Lung (tissue), 12 donors: ENCODE data around the gene E2F7. TPM values are rescaled to one million over a fixed set of nuclear protein-coding genes. Genes with fewer than 3 reads are reported as not detected.

ENCODE experiments used
- ATAC-seq: fragments of 200-7000 bp; cut with Tn5 transposase; one replicate; pipeline ENCODE4 v1.9.1; 2020; ENCODE audit warnings: moderate number of reproducible peaks; ENCODE audit not compliant: insufficient read depth, low FRiP score
- DNase-seq, 3 donors: peaks; one replicate each; pipeline ENCODE4 v3.0.0-alpha.2; 2013 to 2017
- H3K27ac ChIP-seq, 2 donors: one replicate each; pipeline ENCODE4 v1.5.1; 2013; ENCODE audit warnings: mild to moderate bottlenecking in 2 of 2, moderate library complexity in 2 of 2, control low read depth in 1 of 2, inconsistent platforms in 1 of 2, low read depth in 1 of 2, low read length in 1 of 2
- H3K27me3 ChIP-seq, 3 donors: one replicate each; pipeline ENCODE4 v1.5.1; 2013; ENCODE audit warnings: low read length in 2 of 3; ENCODE audit not compliant: control insufficient read depth in 3 of 3, insufficient read depth in 3 of 3
- H3K36me3 ChIP-seq, 4 donors: one replicate each; pipeline ENCODE4 v1.5.1; 2013; ENCODE audit warnings: low read length in 4 of 4, mild to moderate bottlenecking in 1 of 4, moderate library complexity in 1 of 4; ENCODE audit not compliant: control insufficient read depth in 4 of 4, insufficient read depth in 4 of 4
- H3K4me1 ChIP-seq, 5 donors: one replicate each; pipeline ENCODE4 v1.5.1; 2013; ENCODE audit warnings: low read length in 5 of 5, mild to moderate bottlenecking in 2 of 5, moderate library complexity in 1 of 5; ENCODE audit not compliant: control insufficient read depth in 5 of 5, insufficient read depth in 5 of 5
- H3K4me3 ChIP-seq: one replicate; pipeline ENCODE4 v1.5.1; 2013; ENCODE audit warnings: mild to moderate bottlenecking, control low read depth, moderate library complexity
- H3K9ac ChIP-seq, 2 donors: one replicate each; pipeline ENCODE4 v1.5.1; 2013; ENCODE audit warnings: low read length in 2 of 2, control low read depth in 1 of 2; ENCODE audit not compliant: insufficient read depth in 1 of 2
- H3K9me3 ChIP-seq, 4 donors: one replicate each; pipeline ENCODE4 v1.5.1; 2013; ENCODE audit warnings: low read length in 3 of 4, mild to moderate bottlenecking in 1 of 4, moderate library complexity in 1 of 4; ENCODE audit not compliant: control insufficient read depth in 4 of 4, insufficient read depth in 3 of 4
- WGBS, 2 donors: extraction: QIAGEN DNeasy Blood & Tissue Kit; methylation state at CpG; one replicate each; pipeline ENCODE4 v1.1.7; 2013; 5-methylcytosine and 5-hydroxymethylcytosine counted together
- polyA plus RNA-seq, 2 donors: library from polyadenylated mRNA; stranded (reverse); fragments of 200-250 nt; gene quantifications; one replicate each; pipeline ENCODE4 v1.2.1, GENCODE V29; 2013
- total RNA-seq, 2 donors: library from RNA; depleted of rRNA in 1 of 2; stranded (reverse); fragments of >200 nt in 1 of 2; gene quantifications; one replicate each; pipeline ENCODE4 v1.2.1, GENCODE V29; 2014 to 2021
- TF ChIP-seq, protein P1 (sequence below): IDR thresholded peaks from 2 replicates; pipeline ENCODE4 v1.5.1; 2012; ENCODE audit warnings: mild to moderate bottlenecking; ENCODE audit errors: control extremely low read depth, extremely low read depth
- donor health status: control.
- donor health status: control.
- donor health status: Bipolar disorder and iron deficiency.
- donor health status: healthy.
- donor health status: DM: yes; HTN: yes; CAD: no.

The E2F7 gene
- total and polyA plus RNA-seq, 4 donors = 0.24 to 2.3 (median 0.54) TPM

GRCh38 chr12:77019920-77020319 is 45.4 kb downstream of the E2F7 start:
- ATAC-seq (no peak), DNase-seq (no peak)
- no peaks in the 10 kb centered on the region for H3K27me3 ChIP-seq
- H3K4me3 ChIP-seq = no peak overlapping the region
- TF ChIP-seq, protein P1, sequence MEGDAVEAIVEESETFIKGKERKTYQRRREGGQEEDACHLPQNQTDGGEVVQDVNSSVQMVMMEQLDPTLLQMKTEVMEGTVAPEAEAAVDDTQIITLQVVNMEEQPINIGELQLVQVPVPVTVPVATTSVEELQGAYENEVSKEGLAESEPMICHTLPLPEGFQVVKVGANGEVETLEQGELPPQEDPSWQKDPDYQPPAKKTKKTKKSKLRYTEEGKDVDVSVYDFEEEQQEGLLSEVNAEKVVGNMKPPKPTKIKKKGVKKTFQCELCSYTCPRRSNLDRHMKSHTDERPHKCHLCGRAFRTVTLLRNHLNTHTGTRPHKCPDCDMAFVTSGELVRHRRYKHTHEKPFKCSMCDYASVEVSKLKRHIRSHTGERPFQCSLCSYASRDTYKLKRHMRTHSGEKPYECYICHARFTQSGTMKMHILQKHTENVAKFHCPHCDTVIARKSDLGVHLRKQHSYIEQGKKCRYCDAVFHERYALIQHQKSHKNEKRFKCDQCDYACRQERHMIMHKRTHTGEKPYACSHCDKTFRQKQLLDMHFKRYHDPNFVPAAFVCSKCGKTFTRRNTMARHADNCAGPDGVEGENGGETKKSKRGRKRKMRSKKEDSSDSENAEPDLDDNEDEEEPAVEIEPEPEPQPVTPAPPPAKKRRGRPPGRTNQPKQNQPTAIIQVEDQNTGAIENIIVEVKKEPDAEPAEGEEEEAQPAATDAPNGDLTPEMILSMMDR = no peak
- H3K4me1 ChIP-seq = no peaks in the 10 kb centered on the region
- H3K9me3 ChIP-seq = no peaks in the 10 kb centered on the region
- H3K27ac ChIP-seq = no peak overlapping the region
- WGBS, 2 donors = 97 to 99% methylated on average over 2 of the region's 2 CpGs
- H3K36me3 ChIP-seq = peaks cover 0 to 6% (median 2%) of the 10 kb centered on the region in 4 donors
- no peak overlapping the region for H3K9ac ChIP-seq

GRCh38 chr12:77016606-77017005 is 48.8 kb downstream of the E2F7 start:
- Histone ChIP-seq H3K9ac (no peak overlapping the region), H3K27me3 (no peaks in the 10 kb centered on the region), H3K4me3 (no peak overlapping the region), H3K27ac (no peak overlapping the region), H3K4me1 (no peaks in the 10 kb centered on the region), H3K9me3 (no peaks in the 10 kb centered on the region), H3K36me3 (peaks cover 0 to 6% (median 0%) of the 10 kb centered on the region in 4 donors)
- ATAC-seq (no peak), DNase-seq (no peak)
- WGBS, 2 donors = 84 to 95% methylated on average over 1 of the region's 1 CpG
- TF ChIP-seq, protein P1 = no peak

DNA sequence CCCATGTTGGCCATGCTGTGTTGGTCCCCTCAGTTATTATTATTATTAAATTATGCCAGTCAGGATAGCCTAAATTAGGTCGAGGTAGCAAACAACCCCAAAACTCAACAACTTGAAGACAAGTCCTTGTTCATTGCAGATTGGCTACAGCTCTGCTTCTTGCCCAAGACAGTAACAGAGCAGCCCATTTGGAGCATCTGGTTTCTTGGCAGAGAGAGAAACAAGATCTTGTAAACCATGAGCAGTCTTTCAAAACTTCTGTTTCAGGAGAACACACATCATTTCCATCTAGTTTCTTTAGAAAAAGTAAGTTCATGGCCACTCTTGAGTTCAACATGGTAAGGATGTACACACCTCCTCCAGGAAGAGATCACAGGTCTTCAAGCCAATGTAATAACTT is 52.3 kb downstream of the E2F7 start:
- H3K27me3 ChIP-seq = no peaks in the 10 kb centered on the region
- H3K27ac ChIP-seq = no peak overlapping the region
- DNase-seq (no peak), ATAC-seq (no peak)
- H3K9me3 ChIP-seq = no peaks in the 10 kb centered on the region
- TF ChIP-seq, protein P1 = no peak
- H3K9ac ChIP-seq = no peak overlapping the region
- no peak overlapping the region for H3K4me3 ChIP-seq
- WGBS, 2 donors = 55 to 88% methylated on average over 1 of the region's 1 CpG
- peaks cover 0 to 6% (median 0%) of the 10 kb centered on the region in 5 donors for H3K4me1 ChIP-seq
- no peaks in the 10 kb centered on the region for H3K36me3 ChIP-seq
